CD8-positive, alpha-beta memory T cell (primary cell): ENCODE data around the gene MAPK12. TPM values are rescaled to one million over a fixed set of nuclear protein-coding genes. Genes with fewer than 3 reads are reported as not detected.

Experiments
- CTCF ChIA-PET: fragments of 350-600 bp; sonication (Branson Sonifier 250); formaldehyde crosslinking; loops from one replicate; lab custom pipeline; 2021; ENCODE audit warnings: antibody characterized with exemption; lab: Charles Lee
- POLR2A ChIA-PET: fragments of 350-600 bp; sonication (Branson Sonifier 250); formaldehyde crosslinking; loops from one replicate; lab custom pipeline; 2021; ENCODE audit warnings: antibody characterized with exemption; lab: Charles Lee
- DNase-seq, 5 donors: peaks; one replicate each; pipeline versions ENCODE4 v3.0.0 to v3.0.0-alpha.2; 2020 to 2022; ENCODE audit warnings: mixed read lengths in 1 of 5
- H3K27ac ChIP-seq: one replicate; pipeline ENCODE4 v1.7.0; 2013; ENCODE audit warnings: low read depth, mild to moderate bottlenecking, low read length, moderate library complexity
- H3K27me3 ChIP-seq: 2 replicates; pipeline ENCODE4 v1.7.0; 2013; ENCODE audit warnings: low read length, mild to moderate bottlenecking; ENCODE audit not compliant: insufficient read depth, poor library complexity, severe bottlenecking
- H3K36me3 ChIP-seq: 2 replicates; pipeline ENCODE4 v1.7.0; 2013; ENCODE audit warnings: mild to moderate bottlenecking, low read length, moderate library complexity; ENCODE audit not compliant: insufficient read depth
- H3K4me1 ChIP-seq: 2 replicates; pipeline ENCODE4 v1.7.0; 2013; ENCODE audit warnings: mild to moderate bottlenecking, low read length, moderate library complexity; ENCODE audit not compliant: insufficient read depth
- H3K4me3 ChIP-seq: 2 replicates; pipeline ENCODE4 v1.7.0; 2013; ENCODE audit warnings: mild to moderate bottlenecking, low read length
- H3K9me3 ChIP-seq: 2 replicates; pipeline ENCODE4 v1.7.0; 2013; ENCODE audit warnings: mild to moderate bottlenecking, low read length
- H3K27ac Mint-ChIP-seq, 8 donors: one replicate each; pipeline ENCODE4 v1.8.0; 2020 to 2021; ENCODE audit warnings: mixed read lengths in 8 of 8, mild to moderate bottlenecking in 6 of 8, inconsistent platforms in 3 of 8, moderate library complexity in 3 of 8
- H3K27me3 Mint-ChIP-seq, 2 donors: one replicate each; pipeline ENCODE4 v1.8.0; 2020 to 2021; ENCODE audit warnings: mixed read lengths in 2 of 2, mild to moderate bottlenecking in 1 of 2, moderate library complexity in 1 of 2
- H3K36me3 Mint-ChIP-seq, 3 donors: one replicate each; pipeline ENCODE4 v1.8.0; 2020 to 2021; ENCODE audit warnings: mixed read lengths in 3 of 3, inconsistent platforms in 1 of 3, mild to moderate bottlenecking in 1 of 3
- H3K4me1 Mint-ChIP-seq, 3 donors: one replicate each; pipeline ENCODE4 v1.8.0; 2020 to 2021; ENCODE audit warnings: mixed read lengths in 3 of 3, inconsistent platforms in 1 of 3, mild to moderate bottlenecking in 1 of 3
- H3K4me3 Mint-ChIP-seq, 7 donors: one replicate each; pipeline ENCODE4 v1.8.0; 2020 to 2021; ENCODE audit warnings: mixed read lengths in 7 of 7, mild to moderate bottlenecking in 6 of 7, moderate library complexity in 4 of 7, inconsistent platforms in 2 of 7
- H3K9me3 Mint-ChIP-seq, 5 donors: one replicate each; pipeline ENCODE4 v1.8.0; 2020 to 2022; ENCODE audit warnings: mixed read lengths in 5 of 5, mild to moderate bottlenecking in 3 of 5, moderate library complexity in 2 of 5, inconsistent platforms in 1 of 5
- polyA plus RNA-seq: library from polyadenylated mRNA; unstranded; fragments of 300-500 nt; fragmentation: Illumina TruSeq; gene quantifications from one replicate; pipeline ENCODE4 v1.2.3, GENCODE V29; 2021
- total RNA-seq, 2 experiments: library from RNA; stranded (reverse); gene quantifications; one replicate each; pipeline ENCODE4 v1.2.3, GENCODE V29; 2021

MAPK12 gene
- total and polyA plus RNA-seq, 3 experiments from 2014 or later: 0.03 to 9.7 (median 9.3) TPM

GRCh38 chr22:50250555-50251476, 10.7 kb downstream of the MAPK12 start, which contains the start of gene HDAC10:
Gene HDAC10, minus strand, starts transcription at chr22:50251265. Its CDS starts 233 bp downstream, at chr22:50251032.
- Mint-ChIP-seq H3K36me3 (peaks cover 0 to 12% (median 5%) of the 10 kb centered on the region in 3 donors), H3K27me3 (peaks cover 0 to 1% of the 10 kb centered on the region in 2 donors), H3K4me1 (peaks cover 8 to 36% (median 9%) of the 10 kb centered on the region in 3 donors), H3K9me3 (no peaks in the 10 kb centered on the region), H3K4me3 (peak within 1 kb of the TSS; percentile 73 to 86 (median 82)), H3K27ac (peak within 1 kb of the TSS in 7 of 8 donors; percentile 43 to 85 (median 60))
- DNase-seq: peak; percentile 68 to 84 (median 75)
- Histone ChIP-seq H3K9me3 (no peaks in the 10 kb centered on the region), H3K27ac (peak within 1 kb of the TSS; percentile 65), H3K4me3 (peak within 1 kb of the TSS; percentile 83), H3K36me3 (peaks cover 11% of the 10 kb centered on the region), H3K27me3 (no peaks in the 10 kb centered on the region), H3K4me1 (peaks cover 32% of the 10 kb centered on the region)
- POLR2A ChIA-PET: interaction anchor here (0.7 to 2.2 kb wide), 8 partner anchors 64 to 298 kb away, joined by 3 to 7 read pairs (median 4); partner anchors contain the start of genes DENND6B, LMF2, NCAPH2 and SCO2
- CTCF ChIA-PET: interaction anchor here (0.6 to 3.9 kb wide), 19 partner anchors 9 to 371 kb away, joined by 3 to 33 read pairs (median 4); partner anchors contain the start of genes DENND6B, MAPK11 and SCO2

GRCh38 chr22:50250249-50250554, 11.3 kb downstream of the MAPK12 start:
- POLR2A ChIA-PET: interaction anchor here (1.1 kb wide), 2 partner anchors 64 to 298 kb away, joined by 3 read pairs; no protein-coding TSS in a partner anchor
- peaks cover 0 to 12% (median 5%) of the 10 kb centered on the region in 3 donors for H3K36me3 Mint-ChIP-seq
- peak overlapping the region; percentile 65 for H3K27ac ChIP-seq

GRCh38 chr22:50249341-50250248, 11.9 kb downstream of the MAPK12 start:
- peak overlapping the region; percentile 44 to 83 (median 80) for H3K4me3 Mint-ChIP-seq
- no peaks in the 10 kb centered on the region for H3K9me3 Mint-ChIP-seq
- peaks cover 0 to 3% of the 10 kb centered on the region in 2 donors for H3K27me3 Mint-ChIP-seq
- POLR2A ChIA-PET: no interaction called here
- peaks cover 12 to 45% (median 12%) of the 10 kb centered on the region in 3 donors for H3K4me1 Mint-ChIP-seq
- no peaks in the 10 kb centered on the region for H3K9me3 ChIP-seq
- H3K36me3 Mint-ChIP-seq: peaks cover 0 to 16% (median 5%) of the 10 kb centered on the region in 3 donors
- H3K4me3 ChIP-seq: no peak overlapping the region
- H3K27me3 ChIP-seq: no peaks in the 10 kb centered on the region
- CTCF ChIA-PET: interaction anchor here (0.9 to 3.9 kb wide), 7 partner anchors 7 to 372 kb away, joined by 3 to 33 read pairs (median 11); partner anchors contain the start of genes DENND6B and SCO2
- peaks cover 36% of the 10 kb centered on the region for H3K4me1 ChIP-seq
- H3K36me3 ChIP-seq: peaks cover 13% of the 10 kb centered on the region
- H3K27ac Mint-ChIP-seq: peak overlapping the region in 2 of 8 donors; percentile 58 to 94
- no peak overlapping the region for H3K27ac ChIP-seq
- no peak for DNase-seq

More at GRCh38 chr22:50250249-50250554, 11.3 kb downstream of the MAPK12 start:
- H3K4me3 Mint-ChIP-seq: peak overlapping the region; percentile 73 to 86 (median 82)
- CTCF ChIA-PET: interaction anchor here (0.9 to 3.9 kb wide), 9 partner anchors 8 to 372 kb away, joined by 3 to 33 read pairs (median 10); partner anchors contain the start of genes DENND6B and SCO2
- Histone ChIP-seq H3K9me3 (no peaks in the 10 kb centered on the region), H3K4me1 (peaks cover 36% of the 10 kb centered on the region), H3K27me3 (no peaks in the 10 kb centered on the region), H3K4me3 (peak overlapping the region; percentile 83), H3K36me3 (peaks cover 13% of the 10 kb centered on the region)
- DNase-seq: no peak
- H3K27me3 Mint-ChIP-seq: peaks cover 0 to 1% of the 10 kb centered on the region in 2 donors
- no peaks in the 10 kb centered on the region for H3K9me3 Mint-ChIP-seq
- H3K4me1 Mint-ChIP-seq: peaks cover 8 to 39% (median 9%) of the 10 kb centered on the region in 3 donors
- peak overlapping the region in 4 of 8 donors; percentile 43 to 83 (median 62) for H3K27ac Mint-ChIP-seq

GRCh38 chr22:50248196-50249081, 13.0 kb downstream of the MAPK12 start:
- H3K27me3 ChIP-seq: no peaks in the 10 kb centered on the region
- CTCF ChIA-PET: no interaction called here
- no peaks in the 10 kb centered on the region for H3K9me3 ChIP-seq
- H3K27ac ChIP-seq: peak overlapping the region; percentile 31
- POLR2A ChIA-PET: no interaction called here
- no peak for DNase-seq
- H3K4me1 ChIP-seq: peaks cover 43% of the 10 kb centered on the region
- peaks cover 0 to 1% of the 10 kb centered on the region in 2 donors for H3K27me3 Mint-ChIP-seq
- H3K36me3 ChIP-seq: peaks cover 13% of the 10 kb centered on the region
- H3K9me3 Mint-ChIP-seq: no peaks in the 10 kb centered on the region
- H3K4me3 ChIP-seq: no peak overlapping the region
- H3K27ac Mint-ChIP-seq: peak overlapping the region in 6 of 8 donors; percentile 79 to 97 (median 90)
- peaks cover 21 to 56% (median 22%) of the 10 kb centered on the region in 3 donors for H3K4me1 Mint-ChIP-seq
- H3K36me3 Mint-ChIP-seq: peaks cover 0 to 22% (median 5%) of the 10 kb centered on the region in 3 donors
- peak overlapping the region in 6 of 7 donors; percentile 32 to 88 (median 62) for H3K4me3 Mint-ChIP-seq

GRCh38 chr22:50247748-50248147, 13.7 kb downstream of the MAPK12 start:
- H3K4me1 ChIP-seq: peaks cover 50% of the 10 kb centered on the region

GRCh38 chr22:50246242-50247175, 15.0 kb downstream of the MAPK12 start:
- Mint-ChIP-seq H3K4me3 (peak overlapping the region; percentile 29 to 88 (median 55)), H3K27me3 (peaks cover 0 to 1% of the 10 kb centered on the region in 2 donors), H3K36me3 (peaks cover 0 to 27% (median 5%) of the 10 kb centered on the region in 3 donors), H3K4me1 (peaks cover 34 to 64% (median 37%) of the 10 kb centered on the region in 3 donors), H3K9me3 (no peaks in the 10 kb centered on the region), H3K27ac (peak overlapping the region in 6 of 8 donors; percentile 34 to 97 (median 76))
- DNase-seq: no peak
- H3K4me3 ChIP-seq: no peak overlapping the region
- POLR2A ChIA-PET: interaction anchor here (0.9 to 1.1 kb wide), 2 partner anchors 56 to 280 kb away, joined by 3 to 4 read pairs; no protein-coding TSS in a partner anchor
- H3K36me3 ChIP-seq: peaks cover 13% of the 10 kb centered on the region
- CTCF ChIA-PET: interaction anchor here (0.8 to 1.0 kb wide), 2 partner anchors 251 to 374 kb away, joined by 3 to 4 read pairs; no protein-coding TSS in a partner anchor
- H3K27ac ChIP-seq: peak overlapping the region; percentile 24
- no peaks in the 10 kb centered on the region for H3K27me3 ChIP-seq
- no peaks in the 10 kb centered on the region for H3K9me3 ChIP-seq
- peaks cover 59% of the 10 kb centered on the region for H3K4me1 ChIP-seq

More at GRCh38 chr22:50247748-50248147, 13.7 kb downstream of the MAPK12 start:
- Mint-ChIP-seq H3K4me1 (peaks cover 24 to 59% (median 25%) of the 10 kb centered on the region in 3 donors), H3K27me3 (peaks cover 0 to 1% of the 10 kb centered on the region in 2 donors), H3K27ac (peak overlapping the region in 7 of 8 donors; percentile 52 to 97 (median 89)), H3K4me3 (peak overlapping the region; percentile 19 to 88 (median 57)), H3K9me3 (no peaks in the 10 kb centered on the region), H3K36me3 (peaks cover 0 to 22% (median 5%) of the 10 kb centered on the region in 3 donors)
- Histone ChIP-seq H3K27ac (peak overlapping the region; percentile 31), H3K9me3 (no peaks in the 10 kb centered on the region), H3K36me3 (peaks cover 13% of the 10 kb centered on the region), H3K4me3 (no peak overlapping the region), H3K27me3 (no peaks in the 10 kb centered on the region)
- POLR2A ChIA-PET: interaction anchor here (0.6 kb wide), 1 partner anchor 105 kb away, joined by 3 read pairs; no protein-coding TSS in a partner anchor
- CTCF ChIA-PET: no interaction called here
- DNase-seq: peak in 3 of 5 donors; percentile 58 to 85 (median 66)
